Psoas muscle (tissue), 8 donors: ENCODE data around the gene FOXK2. TPM values are rescaled to one million over a fixed set of nuclear protein-coding genes. Genes with fewer than 3 reads are reported as not detected.
"Not testable (repeated sequence)": the region's sequence is repeated elsewhere in the genome, so short reads cannot be mapped to it uniquely, and the experiment has no call there.

Experiments used
- ATAC-seq, 4 donors: fragments of 200-7000 bp; cut with Tn5 transposase; one replicate each; pipeline ENCODE4 v1.9.1; 2020; ENCODE audit warnings: moderate library complexity in 3 of 4, mild to moderate bottlenecking in 2 of 4
- DNase-seq, 2 donors: peaks; one replicate each; pipeline ENCODE4 v3.0.0-alpha.2; 2020
- H3K27ac ChIP-seq: fragments of 200-600 bp; one replicate; pipeline ENCODE4 v1.8.0; 2022
- H3K27me3 ChIP-seq, 3 donors: fragments of 200-600 bp in 1 of 3; one replicate each; pipeline versions ENCODE4 v1.6.1 to v1.8.0; 2013 to 2022; ENCODE audit warnings: low read length in 2 of 3, mild to moderate bottlenecking in 2 of 3, moderate library complexity in 1 of 3; ENCODE audit not compliant: insufficient read depth in 3 of 3
- H3K36me3 ChIP-seq, 2 donors: fragments of 200-600 bp in 1 of 2; one replicate each; pipeline versions ENCODE4 v1.6.1 to v1.8.0; 2013 to 2022; ENCODE audit warnings: low read depth in 1 of 2, mild to moderate bottlenecking in 1 of 2, moderate library complexity in 1 of 2; ENCODE audit not compliant: insufficient read depth in 1 of 2
- H3K4me1 ChIP-seq: fragments of 200-600 bp; one replicate; pipeline ENCODE4 v1.8.0; 2022
- H3K4me3 ChIP-seq: fragments of 200-600 bp; one replicate; pipeline ENCODE4 v1.8.0; 2022; ENCODE audit warnings: mild to moderate bottlenecking
- H3K9me3 ChIP-seq: fragments of 200-600 bp; one replicate; pipeline ENCODE4 v1.8.0; 2022
- CTCF ChIP-seq: fragments of 200-600 bp; IDR thresholded peaks from one replicate; pipeline ENCODE4 v1.8.0; 2022; ENCODE audit warnings: antibody characterized with exemption
- WGBS, 3 donors: extraction: QIAGEN DNeasy Blood & Tissue Kit; methylation state at CpG; one replicate each; pipeline versions ENCODE4 v1.1.6 to v1.1.7; 2013; 5-methylcytosine and 5-hydroxymethylcytosine counted together
- intact Hi-C, 2 donors: fragments of 100-400 bp; cut with DNase I; formaldehyde crosslinking; loops; one replicate each; pipeline versions ENCODE4 v1.11.0 to v1.14.2; 2022
- polyA plus RNA-seq, 3 donors: library from polyadenylated mRNA; stranded (reverse); fragments of 200-250 nt; gene quantifications; one replicate each; pipeline ENCODE4 v1.2.3, GENCODE V29; 2013
- total RNA-seq, 4 donors: library from RNA; stranded (reverse); fragmentation: NEBNext Ultra II Directional in 2 of 4; extraction: Animal tissue kit (Norgen Biotek cat#: 25700) in 2 of 4; gene quantifications; one replicate each; pipeline versions ENCODE4 v1.2.1 to v1.2.4, GENCODE V29; 2021 to 2023
- donor health status: healthy with polysubstance abuse.
- donor health status: DM: no; HTN: no; CAD: no; lungs with moderate emphysema.
- donor health status: Bipolar disorder and iron deficiency.
- donor health status: healthy.
- donor health status: DM: yes; HTN: yes; CAD: no.
- donor health status: DM: no; HTN: no; CAD: no.
- donor health status: DM: no; HTN: no; CAD: no.
- donor health status: DM: yes; HTN: yes; CAD: no.

Gene FOXK2
- total and polyA plus RNA-seq, 7 donors: 38.9 to 96.4 (median 63.8) TPM

GRCh38 chr17:82583720-82584234 is 64.2 kb downstream of the FOXK2 start:
- Histone ChIP-seq H3K4me1 (no peaks in the 10 kb centered on the region), H3K27ac (no peak overlapping the region), H3K9me3 (no peaks in the 10 kb centered on the region), H3K36me3 (peaks cover 0 to 57% of the 10 kb centered on the region in 2 donors), H3K4me3 (no peak overlapping the region), H3K27me3 (no peaks in the 10 kb centered on the region)
- 92 to 95% (median 94%) methylated on average over 28 of the region's 28 CpGs for WGBS, 3 donors
- ATAC-seq (peak in 2 of 4 donors; percentile 25 to 35), DNase-seq (no peak)
- no peak for TF ChIP-seq CTCF
- intact Hi-C loops: no loop called here

GRCh38 chr17:82585935-82586575 is 66.5 kb downstream of the FOXK2 start:
- 90 to 93% (median 92%) methylated on average over 23 of the region's 23 CpGs for WGBS, 3 donors
- intact Hi-C loops, H3K4me1 ChIP-seq, H3K27me3 ChIP-seq, H3K9me3 ChIP-seq, ATAC-seq, DNase-seq, H3K27ac ChIP-seq, H3K4me3 ChIP-seq: not testable (repeated sequence)
- H3K36me3 ChIP-seq: peaks cover 0 to 57% of the 10 kb centered on the region in 2 donors

- peaks cover 0 to 57% of the 10 kb centered on the region in 2 donors for H3K36me3 ChIP-seq
- no peaks in the 10 kb centered on the region for H3K27me3 ChIP-seq
- no peak overlapping the region for H3K27ac ChIP-seq
- no peak for DNase-seq
- 61 to 80% (median 71%) methylated on average over 21 of the region's 21 CpGs for WGBS, 3 donors
- TF ChIP-seq CTCF: no peak
- intact Hi-C loops: no loop called here
- ATAC-seq: no peak
- H3K4me1 ChIP-seq: peaks cover 11% of the 10 kb centered on the region
- H3K9me3 ChIP-seq: no peaks in the 10 kb centered on the region
- H3K4me3 ChIP-seq: no peak overlapping the region
Measured at GRCh38 chr17:82586576-82587233, 67.2 kb downstream of the FOXK2 start.

- Histone ChIP-seq H3K27ac (no peak overlapping the region), H3K36me3 (peaks cover 0 to 51% of the 10 kb centered on the region in 2 donors), H3K4me3 (no peak overlapping the region), H3K27me3 (no peaks in the 10 kb centered on the region), H3K4me1 (peaks cover 16% of the 10 kb centered on the region), H3K9me3 (no peaks in the 10 kb centered on the region)
- DNase-seq (no peak), ATAC-seq (no peak)
- no peak for TF ChIP-seq CTCF
- WGBS, 3 donors: 80 to 82% (median 80%) methylated on average over 47 of the region's 47 CpGs
- intact Hi-C loops: no loop called here
Measured at GRCh38 chr17:82587234-82588086, 67.9 kb downstream of the FOXK2 start.
